ENCODE data around the gene PCK2. TPM values are rescaled to one million over a fixed set of nuclear protein-coding genes. Genes with fewer than 3 reads are reported as not detected.
A peak's percentile ranks its signal among the peaks of the same experiment; 100 is the strongest.
"Not testable (repeated sequence)": the region's sequence is repeated elsewhere in the genome, so short reads cannot be mapped to it uniquely, and the experiment has no call there.

Gene PCK2
- total and polyA plus RNA-seq, 2 of the 8 experiments (the other 6 are each of a cell fraction or from before 2014, with no cell fraction given), result 81.9 to 115 TPM

GRCh38 chr14:24049002-24049401 is 45.1 kb upstream of the PCK2 start:
- H3K9ac ChIP-seq (replicated peaks in 1 of 4; ENCODE audit: extremely low read depth in 1 of 4, low read depth in 3 of 4, low read length in 3 of 4); H3K56ac ChIP-seq (replicated peaks; ENCODE audit: insufficient read length, low read depth, low read length); H2AK5ac ChIP-seq (ENCODE audit: low read depth, low read length); H2BK5ac ChIP-seq (ENCODE audit: low read depth, low read length); H3K14ac ChIP-seq (ENCODE audit: insufficient read length); H2BK120ac ChIP-seq (replicated peaks; ENCODE audit: low read depth, low read length); H3K27me3 ChIP-seq (replicated peaks in 1 of 4; ENCODE audit: control insufficient read depth in 3 of 4, extremely low read depth in 1 of 4, insufficient read depth in 3 of 4, low read length in 3 of 4); H3K79me1 ChIP-seq (ENCODE audit: low read depth, low read length); H3K4me3 ChIP-seq (ENCODE audit: extremely low read depth in 1 of 4, insufficient read depth in 2 of 4, low read depth in 3 of 4, low read length in 4 of 4); H4K91ac ChIP-seq (replicated peaks; ENCODE audit: insufficient read length, low read length); H2AFZ ChIP-seq (ENCODE audit: low read length); H4K20me1 ChIP-seq (replicated peaks in 1 of 2; ENCODE audit: control insufficient read depth in 1 of 2, insufficient read depth in 2 of 2, low read length in 2 of 2); H4K8ac ChIP-seq (ENCODE audit: extremely low read depth, insufficient read depth, low read length); H3K9me3 ChIP-seq (ENCODE audit: insufficient read depth in 2 of 2, low read depth in 1 of 2, low read length in 1 of 2); H3K36me3 ChIP-seq (ENCODE audit: control insufficient read depth in 2 of 4, insufficient read depth in 4 of 4, low read length in 3 of 4); H3K4me1 ChIP-seq (replicated peaks in 1 of 4; ENCODE audit: control insufficient read depth in 3 of 4, insufficient read depth in 4 of 4, low read length in 3 of 4); H2BK15ac ChIP-seq (ENCODE audit: low read length); FAIRE-seq; H3K18ac ChIP-seq (ENCODE audit: extremely low read depth, low read length); H3K79me2 ChIP-seq (ENCODE audit: control insufficient read depth in 1 of 2, insufficient read depth in 2 of 2, low read length in 2 of 2); H3K23me2 ChIP-seq (ENCODE audit: low read depth, low read length); H4K5ac ChIP-seq (ENCODE audit: insufficient read length, low read depth, low read length); H2BK20ac ChIP-seq (ENCODE audit: low read length); H2BK12ac ChIP-seq (ENCODE audit: low read depth, low read length); H3K23ac ChIP-seq (ENCODE audit: insufficient read length); H3K4ac ChIP-seq (replicated peaks; ENCODE audit: insufficient read length, low read depth, low read length); DNase-seq (ENCODE audit: low read depth in 1 of 2, low spot score in 2 of 2); H3K4me2 ChIP-seq (ENCODE audit: insufficient read depth in 1 of 2, low read depth in 2 of 2, low read length in 2 of 2); H3K27ac ChIP-seq (ENCODE audit: low read depth, low read length): not testable (repeated sequence)
- 92% methylated on average over 2 of the region's 2 CpGs; no CpG with 5 or more reads in 1 of the 2 experiments for WGBS, 2 experiments (ENCODE audit: extremely low coverage in 1 of 2, insufficient coverage in 1 of 2, insufficient read length in 1 of 2, insufficient replicate concordance in 2 of 2, low coverage in 1 of 2, low lambda C conversion rate in 2 of 2, missing lambda C conversion rate in 1 of 2)
- POLR2A ChIA-PET (ENCODE audit: partially characterized antibody), result interaction anchor here (8.0 kb wide), 1 partner anchor 45 kb away, joined by 57 read pairs; the partner anchor contains the start of gene PCK2
- CTCF ChIA-PET (ENCODE audit: partially characterized antibody), result interaction anchor here (1.8 to 2.6 kb wide), 2 partner anchors 9 to 11 kb away, joined by 5 to 10 read pairs; no protein-coding TSS in a partner anchor

GRCh38 chr14:24050753-24051152 is 43.4 kb upstream of the PCK2 start:
- Histone ChIP-seq H4K8ac (ENCODE audit: extremely low read depth, insufficient read depth, low read length) (0 out of 2 replicates have a peak overlapping the region, but pooled peaks have one; percentile 15), H3K9ac (replicated peaks in 1 of 4; ENCODE audit: extremely low read depth in 1 of 4, low read depth in 3 of 4, low read length in 3 of 4) (peak overlapping the region in 1 of 4 experiments; percentile 19; a peak in 1 of 7 replicates), H3K4me2 (ENCODE audit: insufficient read depth in 1 of 2, low read depth in 2 of 2, low read length in 2 of 2) (peak overlapping the region; percentile 89 to 99), H3K4me3 (ENCODE audit: extremely low read depth in 1 of 4, insufficient read depth in 2 of 4, low read depth in 3 of 4, low read length in 4 of 4) (peak overlapping the region in 2 of 4 experiments; percentile 56 to 82; a peak in 3 of 8 replicates)
- H2AK5ac ChIP-seq (ENCODE audit: low read depth, low read length); H2BK120ac ChIP-seq (replicated peaks; ENCODE audit: low read depth, low read length); H3K27ac ChIP-seq (ENCODE audit: low read depth, low read length); H3K36me3 ChIP-seq (ENCODE audit: control insufficient read depth in 2 of 4, insufficient read depth in 4 of 4, low read length in 3 of 4); FAIRE-seq; DNase-seq (ENCODE audit: low read depth in 1 of 2, low spot score in 2 of 2); H3K79me1 ChIP-seq (ENCODE audit: low read depth, low read length); H4K91ac ChIP-seq (replicated peaks; ENCODE audit: insufficient read length, low read length); H3K27me3 ChIP-seq (replicated peaks in 1 of 4; ENCODE audit: control insufficient read depth in 3 of 4, extremely low read depth in 1 of 4, insufficient read depth in 3 of 4, low read length in 3 of 4); H4K5ac ChIP-seq (ENCODE audit: insufficient read length, low read depth, low read length); H3K79me2 ChIP-seq (ENCODE audit: control insufficient read depth in 1 of 2, insufficient read depth in 2 of 2, low read length in 2 of 2); H3K23me2 ChIP-seq (ENCODE audit: low read depth, low read length); H2BK5ac ChIP-seq (ENCODE audit: low read depth, low read length); H3K18ac ChIP-seq (ENCODE audit: extremely low read depth, low read length); H2BK20ac ChIP-seq (ENCODE audit: low read length); H2BK15ac ChIP-seq (ENCODE audit: low read length); H4K20me1 ChIP-seq (replicated peaks in 1 of 2; ENCODE audit: control insufficient read depth in 1 of 2, insufficient read depth in 2 of 2, low read length in 2 of 2); H3K56ac ChIP-seq (replicated peaks; ENCODE audit: insufficient read length, low read depth, low read length); H2AFZ ChIP-seq (ENCODE audit: low read length); H3K4ac ChIP-seq (replicated peaks; ENCODE audit: insufficient read length, low read depth, low read length); H3K23ac ChIP-seq (ENCODE audit: insufficient read length); H3K14ac ChIP-seq (ENCODE audit: insufficient read length); H3K4me1 ChIP-seq (replicated peaks in 1 of 4; ENCODE audit: control insufficient read depth in 3 of 4, insufficient read depth in 4 of 4, low read length in 3 of 4); H2BK12ac ChIP-seq (ENCODE audit: low read depth, low read length); H3K9me3 ChIP-seq (ENCODE audit: insufficient read depth in 2 of 2, low read depth in 1 of 2, low read length in 1 of 2): not testable (repeated sequence)
- CTCF ChIA-PET (ENCODE audit: partially characterized antibody), result interaction anchor here (1.2 to 9.6 kb wide), 3 partner anchors 9 to 40 kb away, joined by 4 to 234 read pairs (median 5); partner anchors contain the start of gene PCK2
- POLR2A ChIA-PET (ENCODE audit: partially characterized antibody), result interaction anchor here (0.8 to 8.0 kb wide), 7 partner anchors 11 to 55 kb away, joined by 3 to 57 read pairs (median 4); partner anchors contain the start of gene PCK2
- WGBS, 2 experiments (ENCODE audit: extremely low coverage in 1 of 2, insufficient coverage in 1 of 2, insufficient read length in 1 of 2, insufficient replicate concordance in 2 of 2, low coverage in 1 of 2, low lambda C conversion rate in 2 of 2, missing lambda C conversion rate in 1 of 2), result 68% methylated on average over 8 of the region's 8 CpGs; no CpG with 5 or more reads in 1 of the 2 experiments

Measured in H1 (cell line).